H9 (cell line): Measurements from ENCODE around the gene ARHGEF10L. TPM values are rescaled to one million over a fixed set of nuclear protein-coding genes. Genes with fewer than 3 reads are reported as not detected.

Experiments used
- DNase-seq: peaks from one replicate; pipeline ENCODE4 v3.0.0-alpha.2; 2017
- H2AFZ ChIP-seq: one replicate; pipeline ENCODE4 v1.6.1; 2013; ENCODE audit warnings: mild to moderate bottlenecking, low read length, control low read depth, moderate library complexity
- H2AK5ac ChIP-seq: 2 replicates; pipeline ENCODE4 v1.6.1; 2013; ENCODE audit warnings: low read length, control low read depth, mixed read lengths; ENCODE audit not compliant: insufficient read length
- H2BK120ac ChIP-seq: one replicate; pipeline ENCODE4 v1.6.1; 2013; ENCODE audit warnings: low read depth, mild to moderate bottlenecking, low read length, control low read depth, inconsistent platforms; ENCODE audit not compliant: poor library complexity, severe bottlenecking
- H2BK12ac ChIP-seq: 2 replicates; pipeline ENCODE4 v1.6.1; 2013; ENCODE audit warnings: low read length, control low read depth, mixed read lengths, low read depth; ENCODE audit not compliant: insufficient read length
- H2BK15ac ChIP-seq: 2 replicates; pipeline ENCODE4 v1.6.1; 2013; ENCODE audit warnings: low read depth, low read length, control low read depth
- H2BK20ac ChIP-seq: one replicate; pipeline ENCODE4 v1.6.1; 2013; ENCODE audit warnings: low read depth, mild to moderate bottlenecking, low read length, control low read depth, inconsistent platforms; ENCODE audit not compliant: poor library complexity, severe bottlenecking
- H2BK5ac ChIP-seq: 2 replicates; pipeline ENCODE4 v1.6.1; 2013; ENCODE audit warnings: low read length, control low read depth, mixed read lengths; ENCODE audit not compliant: insufficient read length
- H3K14ac ChIP-seq: 2 replicates; pipeline ENCODE4 v1.6.1; 2013; ENCODE audit warnings: low read length, control low read depth; ENCODE audit not compliant: insufficient read depth
- H3K18ac ChIP-seq: 2 replicates; pipeline ENCODE4 v1.6.1; 2013; ENCODE audit warnings: low read depth, mild to moderate bottlenecking, mixed read lengths, low read length, control low read depth; ENCODE audit not compliant: insufficient read length
- H3K23ac ChIP-seq: 2 replicates; pipeline ENCODE4 v1.6.1; 2013; ENCODE audit warnings: low read length, control low read depth, mixed read lengths, low read depth; ENCODE audit not compliant: insufficient read length
- H3K23me2 ChIP-seq: 2 replicates; pipeline ENCODE4 v1.6.1; 2013; ENCODE audit warnings: low read depth, mild to moderate bottlenecking, mixed read lengths, low read length, control low read depth; ENCODE audit not compliant: insufficient read length, poor library complexity, severe bottlenecking
- H3K27ac ChIP-seq: 2 replicates; pipeline ENCODE4 v1.5.1; 2013; ENCODE audit warnings: low read length, control low read depth, mixed read lengths, low read depth; ENCODE audit not compliant: insufficient read length
- H3K27me3 ChIP-seq: 2 replicates; pipeline ENCODE4 v1.6.1; 2013; ENCODE audit warnings: low read length, control low read depth, inconsistent platforms; ENCODE audit not compliant: insufficient read depth
- H3K4ac ChIP-seq: 2 replicates; pipeline ENCODE4 v1.6.1; 2013; ENCODE audit warnings: low read depth, mild to moderate bottlenecking, control low read depth, inconsistent platforms, low read length, moderate library complexity
- H3K4me1 ChIP-seq: 2 replicates; pipeline ENCODE4 v1.6.1; 2013; ENCODE audit warnings: low read length, control low read depth, inconsistent platforms; ENCODE audit not compliant: insufficient read depth
- H3K4me2 ChIP-seq: 2 replicates; pipeline ENCODE4 v1.6.1; 2013; ENCODE audit warnings: low read length, control low read depth, mixed read lengths; ENCODE audit not compliant: insufficient read length, insufficient read depth
- H3K56ac ChIP-seq: 2 replicates; pipeline ENCODE4 v1.6.1; 2013; ENCODE audit warnings: low read depth, mild to moderate bottlenecking, mixed read lengths, low read length, control low read depth; ENCODE audit not compliant: insufficient read length
- H3K79me1 ChIP-seq: 2 replicates; pipeline ENCODE4 v1.6.1; 2013; ENCODE audit warnings: low read depth, mild to moderate bottlenecking, moderate library complexity, low read length, control low read depth, inconsistent platforms; ENCODE audit not compliant: insufficient read depth, poor library complexity, severe bottlenecking
- H3K79me2 ChIP-seq: 2 replicates; pipeline ENCODE4 v1.6.1; 2013; ENCODE audit warnings: low read length, control low read depth, inconsistent platforms; ENCODE audit not compliant: insufficient read depth
- H3K9ac ChIP-seq: 2 replicates; pipeline ENCODE4 v1.6.1; 2013; ENCODE audit warnings: low read length, control low read depth, mixed read lengths; ENCODE audit not compliant: insufficient read length; ENCODE audit errors: extremely low read depth
- H3K9me3 ChIP-seq: one replicate; pipeline ENCODE4 v1.6.1; 2013; ENCODE audit warnings: low read depth, low read length, inconsistent platforms; ENCODE audit not compliant: control insufficient read depth
- H3T11ph ChIP-seq: one replicate; pipeline ENCODE4 v1.6.1; 2013; ENCODE audit warnings: mild to moderate bottlenecking, low read length, control low read depth, inconsistent platforms
- H4K20me1 ChIP-seq: one replicate; pipeline ENCODE4 v1.6.1; 2013; ENCODE audit not compliant: control insufficient read depth, insufficient read length, insufficient read depth
- H4K5ac ChIP-seq: 2 replicates; pipeline ENCODE4 v1.6.1; 2013; ENCODE audit warnings: low read depth, mild to moderate bottlenecking, mixed read lengths, low read length, control low read depth; ENCODE audit not compliant: insufficient read length
- H4K8ac ChIP-seq: replicated peaks from 2 replicates; pipeline ENCODE4 v1.6.1; 2013; ENCODE audit warnings: low read length, control low read depth, mixed read lengths, low read depth; ENCODE audit not compliant: insufficient read length
- H4K91ac ChIP-seq: 2 replicates; pipeline ENCODE4 v1.6.1; 2013; ENCODE audit warnings: low read depth, mild to moderate bottlenecking, moderate library complexity, mixed read lengths, low read length, control low read depth; ENCODE audit not compliant: insufficient read length
- H3K27ac Mint-ChIP-seq, 3 experiments: 2 replicates in 2 of 3; 3 replicates in 1 of 3; pipeline ENCODE4 v1.8.0; 2020 to 2021; ENCODE audit warnings: mixed read lengths in 3 of 3, mild to moderate bottlenecking in 1 of 3, moderate library complexity in 1 of 3
- H3K27me3 Mint-ChIP-seq: 2 replicates; pipeline ENCODE4 v1.8.0; 2021; ENCODE audit warnings: low read depth, mild to moderate bottlenecking, moderate library complexity, mixed read lengths
- H3K36me3 Mint-ChIP-seq, 3 experiments: 2 replicates in 2 of 3; 3 replicates in 1 of 3; pipeline ENCODE4 v1.8.0; 2020 to 2021; ENCODE audit warnings: low read depth in 3 of 3, mixed read lengths in 3 of 3; ENCODE audit not compliant: insufficient read depth in 1 of 3
- H3K4me1 Mint-ChIP-seq, 2 experiments: 2 replicates each; pipeline ENCODE4 v1.8.0; 2020; ENCODE audit warnings: mixed read lengths in 2 of 2
- H3K4me3 Mint-ChIP-seq, 2 experiments: 2 replicates in 1 of 2; 3 replicates in 1 of 2; pipeline ENCODE4 v1.8.0; 2020 to 2021; ENCODE audit warnings: mild to moderate bottlenecking in 2 of 2, mixed read lengths in 2 of 2, moderate library complexity in 1 of 2
- H3K9me3 Mint-ChIP-seq, 2 experiments: 2 replicates in 1 of 2; 3 replicates in 1 of 2; pipeline ENCODE4 v1.8.0; 2020; ENCODE audit warnings: mild to moderate bottlenecking in 2 of 2, mixed read lengths in 2 of 2, moderate library complexity in 1 of 2
- WGBS: extraction: QIAGEN DNeasy Blood & Tissue Kit; methylation state at CpG from one replicate; pipeline ENCODE4 v1.1.7; 2013; ENCODE audit warnings: missing lambda C conversion rate, low lambda C conversion rate, mixed read lengths; ENCODE audit not compliant: insufficient read length; ENCODE audit errors: extremely low coverage; 5-methylcytosine and 5-hydroxymethylcytosine counted together
- total RNA-seq: library from RNA; stranded (reverse); gene quantifications from 2 replicates; pipeline ENCODE4 v1.2.1, GENCODE V29; 2021
- TF ChIP-seq, protein P1 (sequence below): fragments of 200-600 bp; sonication (generic); conservative IDR thresholded peaks from 3 replicates; pipeline ENCODE4 v1.8.0; 2021; ENCODE audit warnings: antibody characterized with exemption, mild to moderate bottlenecking

Gene ARHGEF10L
- total RNA-seq, 1 experiment from 2014 or later: 20.2 TPM

DNA sequence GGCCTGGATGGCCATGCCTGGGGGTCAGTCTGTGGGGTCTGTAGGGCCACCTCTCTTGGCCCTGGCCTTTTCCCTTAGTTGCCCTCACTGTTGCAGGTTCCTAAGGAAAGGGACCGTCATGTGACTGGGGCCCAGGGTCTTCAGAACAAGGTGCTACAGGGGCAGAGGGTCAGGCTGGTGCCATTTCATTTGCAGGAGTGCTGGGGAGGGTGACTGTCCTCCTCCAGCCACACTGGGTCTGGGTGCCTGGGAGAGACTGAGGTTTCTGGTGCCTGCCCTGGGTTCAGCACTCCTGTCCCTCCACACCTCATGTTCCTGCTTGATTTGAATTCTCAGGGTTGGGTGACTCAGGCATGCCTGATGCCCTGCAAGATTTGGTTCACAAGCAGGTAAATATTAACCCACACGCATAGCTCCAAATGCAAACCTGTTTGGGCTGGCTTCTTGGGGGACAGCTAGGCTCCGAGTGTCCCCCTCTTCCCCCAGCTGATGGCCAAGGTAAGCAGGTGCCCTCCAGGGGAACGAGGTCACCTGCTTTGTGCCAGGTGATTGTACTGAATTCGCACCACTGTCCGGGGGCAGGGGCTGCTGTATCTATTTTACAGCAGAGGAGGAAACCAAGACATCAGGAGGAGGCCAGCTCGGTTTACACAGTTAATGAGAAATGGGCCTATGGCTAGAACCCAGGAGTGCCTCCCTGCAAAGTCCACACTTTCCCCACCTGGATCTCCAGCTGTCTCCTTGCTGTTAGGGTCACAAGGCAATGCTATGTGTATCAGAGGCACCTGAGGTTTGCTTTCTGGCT, 20.3 kb downstream of the ARHGEF10L start:
- no peaks in the 10 kb centered on the region for H3K9me3 Mint-ChIP-seq
- H3K23ac ChIP-seq: no peak overlapping the region
- no peak overlapping the region for H3K9ac ChIP-seq
- no peak overlapping the region for H2AK5ac ChIP-seq
- H3K27me3 Mint-ChIP-seq: no peaks in the 10 kb centered on the region
- H4K5ac ChIP-seq: no peak overlapping the region
- no peak overlapping the region for H3K4me2 ChIP-seq
- H3K4ac ChIP-seq: no peak overlapping the region
- H4K20me1 ChIP-seq: no peaks in the 10 kb centered on the region
- H3K4me1 ChIP-seq: peaks cover 23% of the 10 kb centered on the region; the same call in 1 of the 2 replicates
- H2BK12ac ChIP-seq: no peak overlapping the region
- H3K14ac ChIP-seq: peak overlapping the region; percentile 70; the same call in 1 of the 2 replicates
- peak overlapping the region; percentile 62 to 89 (median 75); a peak in 5 of 7 replicates for H3K27ac Mint-ChIP-seq
- H3K23me2 ChIP-seq: no peaks in the 10 kb centered on the region
- DNase-seq: no peak
- TF ChIP-seq, protein P1, sequence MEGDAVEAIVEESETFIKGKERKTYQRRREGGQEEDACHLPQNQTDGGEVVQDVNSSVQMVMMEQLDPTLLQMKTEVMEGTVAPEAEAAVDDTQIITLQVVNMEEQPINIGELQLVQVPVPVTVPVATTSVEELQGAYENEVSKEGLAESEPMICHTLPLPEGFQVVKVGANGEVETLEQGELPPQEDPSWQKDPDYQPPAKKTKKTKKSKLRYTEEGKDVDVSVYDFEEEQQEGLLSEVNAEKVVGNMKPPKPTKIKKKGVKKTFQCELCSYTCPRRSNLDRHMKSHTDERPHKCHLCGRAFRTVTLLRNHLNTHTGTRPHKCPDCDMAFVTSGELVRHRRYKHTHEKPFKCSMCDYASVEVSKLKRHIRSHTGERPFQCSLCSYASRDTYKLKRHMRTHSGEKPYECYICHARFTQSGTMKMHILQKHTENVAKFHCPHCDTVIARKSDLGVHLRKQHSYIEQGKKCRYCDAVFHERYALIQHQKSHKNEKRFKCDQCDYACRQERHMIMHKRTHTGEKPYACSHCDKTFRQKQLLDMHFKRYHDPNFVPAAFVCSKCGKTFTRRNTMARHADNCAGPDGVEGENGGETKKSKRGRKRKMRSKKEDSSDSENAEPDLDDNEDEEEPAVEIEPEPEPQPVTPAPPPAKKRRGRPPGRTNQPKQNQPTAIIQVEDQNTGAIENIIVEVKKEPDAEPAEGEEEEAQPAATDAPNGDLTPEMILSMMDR: no peak
- H2BK5ac ChIP-seq: no peak overlapping the region
- no peaks in the 10 kb centered on the region for H3K79me1 ChIP-seq
- no peaks in the 10 kb centered on the region; a peak in 1 of 7 replicates for H3K36me3 Mint-ChIP-seq
- no peak overlapping the region for H4K91ac ChIP-seq
- H2BK120ac ChIP-seq: no peak overlapping the region
- no peaks in the 10 kb centered on the region for H3K27me3 ChIP-seq
- no peak overlapping the region for H3K18ac ChIP-seq
- H3K4me1 Mint-ChIP-seq: peaks cover 70 to 88% of the 10 kb centered on the region in 2 experiments
- no peak overlapping the region for H2AFZ ChIP-seq
- H3K4me3 Mint-ChIP-seq: no peak overlapping the region
- H2BK20ac ChIP-seq: no peak overlapping the region
- H3T11ph ChIP-seq: no peak overlapping the region
- no peak overlapping the region for H4K8ac ChIP-seq
- H3K9me3 ChIP-seq: no peaks in the 10 kb centered on the region
- H3K79me2 ChIP-seq: peaks cover 3% of the 10 kb centered on the region; the same call in 1 of the 2 replicates
- H3K27ac ChIP-seq: no peak overlapping the region
- WGBS: no CpG with 5 or more reads among the region's 7 CpGs
- H2BK15ac ChIP-seq: no peak overlapping the region
- H3K56ac ChIP-seq: no peak overlapping the region
